8988T (cell line): Measurements from ENCODE around the gene VPS35L.

Source experiments
- DNase-seq: peaks from one replicate; pipeline ENCODE4 v3.0.0; 2011

VPS35L gene

GRCh38 chr16:19599968-19600716 is 44.6 kb downstream of the VPS35L start:
- no peak for DNase-seq

DNA sequence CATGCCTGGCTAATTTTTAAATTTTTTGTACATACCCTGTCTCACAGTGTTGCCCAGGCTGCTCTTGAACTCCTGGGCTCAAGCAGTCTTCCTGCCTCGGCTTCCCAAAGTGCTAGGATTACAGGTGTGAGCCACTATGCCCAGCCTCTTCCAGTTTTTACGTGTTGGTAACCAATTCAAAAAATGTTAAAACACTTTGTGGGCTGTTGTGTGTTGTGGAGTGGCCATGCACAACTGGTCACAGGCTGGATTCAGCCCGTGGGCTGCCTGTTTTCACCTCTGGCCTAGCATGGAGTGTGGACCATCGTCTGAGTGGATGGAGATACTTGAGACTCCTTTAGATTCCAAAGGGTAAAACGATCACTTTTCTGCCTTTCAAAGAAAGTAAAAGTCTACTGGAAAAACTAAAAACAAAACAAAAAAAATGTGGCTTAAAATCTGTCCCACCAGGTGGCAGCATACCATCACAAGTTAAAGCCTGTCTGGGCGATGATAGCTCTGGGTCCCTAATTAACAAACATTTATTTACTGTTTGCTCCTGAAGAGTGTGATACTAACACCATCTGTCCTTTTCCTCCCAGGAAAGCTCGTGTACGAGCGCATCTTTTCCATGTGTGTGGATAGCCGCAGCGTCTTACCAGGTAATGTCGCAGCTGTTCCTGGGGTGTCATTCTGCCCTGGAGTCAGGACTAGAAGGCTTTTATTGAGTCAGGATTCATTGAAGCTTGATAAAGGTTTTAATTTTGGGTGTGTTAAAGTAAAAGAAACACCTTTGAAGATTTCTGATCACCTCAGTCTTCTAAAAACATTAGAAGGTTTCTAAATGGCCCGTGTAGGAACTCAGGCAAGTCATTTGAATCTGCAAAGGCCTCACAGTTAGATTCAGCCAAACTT is 45.8 kb downstream of the VPS35L start:
- no peak for DNase-seq

- DNase-seq, result no peak
Measured at GRCh38 chr16:19604911-19605310, 49.4 kb downstream of the VPS35L start.

DNA sequence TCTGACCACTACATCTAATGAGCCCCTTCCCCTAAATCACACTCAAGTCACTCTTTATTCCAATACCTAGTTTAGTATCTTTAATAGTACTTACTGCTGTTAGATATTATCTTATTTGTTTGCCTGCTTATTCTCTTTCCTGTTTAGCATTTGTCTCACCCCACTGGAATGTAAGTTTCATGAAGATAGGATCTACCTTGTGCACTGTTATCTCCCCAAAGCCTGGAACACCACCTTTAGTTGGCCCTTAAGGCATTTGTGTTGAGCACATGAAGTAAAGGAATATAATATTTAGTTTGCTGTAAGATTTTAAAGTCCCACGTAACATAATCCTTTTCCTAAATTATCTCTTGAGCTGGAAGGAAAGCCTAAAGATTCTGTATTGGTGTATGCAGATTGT is 50.2 kb downstream of the VPS35L start:
- DNase-seq, result no peak

DNA sequence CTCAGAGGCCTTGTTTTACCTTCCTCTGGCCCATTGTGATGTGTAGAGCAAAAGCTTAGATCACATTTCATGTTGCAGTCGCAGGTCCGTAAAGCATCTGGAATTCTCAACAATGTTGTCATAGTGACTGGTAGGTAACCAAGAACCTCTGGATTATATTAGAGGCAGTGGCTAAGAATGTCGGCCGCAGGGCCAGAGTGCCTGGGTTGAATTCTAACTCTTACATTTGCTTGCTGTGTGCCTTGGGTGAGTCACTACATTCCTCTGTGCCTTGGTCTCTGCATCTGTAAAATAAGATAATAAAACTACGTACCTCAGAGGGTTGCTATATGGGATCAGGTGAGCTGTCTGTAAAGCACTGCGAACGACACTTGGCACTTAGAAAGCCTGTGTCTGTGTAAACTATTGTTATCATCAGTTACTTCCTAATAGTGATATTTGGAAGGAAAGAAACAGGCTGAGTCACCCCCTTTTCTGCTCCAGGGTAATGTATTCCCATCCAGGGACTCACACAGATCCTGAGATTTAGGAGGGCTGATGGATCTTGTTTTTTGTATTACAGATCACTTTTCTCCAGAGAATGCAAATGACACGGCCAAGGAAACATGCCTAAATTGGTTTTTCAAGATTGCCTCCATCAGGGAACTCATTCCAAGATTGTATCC is 52.2 kb downstream of the VPS35L start:
- DNase-seq, result no peak

DNA sequence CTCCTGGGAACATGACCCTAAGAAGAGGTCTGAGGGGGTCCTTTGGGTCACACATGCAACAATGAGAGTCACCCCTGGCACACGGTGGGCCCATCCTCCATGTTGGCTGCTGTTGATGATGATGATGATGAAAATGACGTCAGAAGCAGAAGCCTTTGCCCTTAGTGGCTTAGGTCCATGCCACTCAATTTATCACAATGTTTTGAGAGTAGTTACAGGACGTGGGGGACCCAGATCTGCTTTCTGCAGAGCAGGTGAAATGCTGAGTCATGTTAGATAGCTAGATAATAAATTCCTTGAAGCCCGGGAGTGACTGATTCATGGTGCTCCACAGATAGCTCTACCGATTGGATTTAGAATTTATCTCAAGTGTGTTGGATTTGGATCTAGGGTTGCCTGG is 53.9 kb downstream of the VPS35L start:
- no peak for DNase-seq

GRCh38 chr16:19610200-19610599 is 54.7 kb downstream of the VPS35L start:
- no peak for DNase-seq

- DNase-seq, result no peak
Measured at GRCh38 chr16:19613834-19614233, 58.3 kb downstream of the VPS35L start.

DNA sequence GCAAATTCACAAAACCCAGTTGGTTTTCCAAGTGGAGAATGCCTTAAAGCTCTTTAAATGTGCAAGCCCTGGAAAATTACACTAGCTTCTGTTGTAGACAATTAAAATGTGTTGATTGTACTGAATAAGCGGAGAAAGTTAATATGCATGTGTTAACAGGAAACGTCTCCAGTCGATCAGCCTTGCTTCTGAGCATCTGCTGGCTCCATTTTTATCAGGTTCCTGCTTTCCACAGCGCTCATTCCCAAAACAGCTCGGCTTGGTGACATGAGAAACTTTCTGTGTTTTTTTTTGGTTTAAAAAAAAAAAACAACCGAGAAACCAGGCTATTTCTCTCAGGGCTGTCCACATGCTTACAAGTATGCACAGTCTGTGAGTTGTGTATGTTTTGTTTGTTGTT is 60.7 kb downstream of the VPS35L start:
- DNase-seq, result no peak

GRCh38 chr16:19618876-19619275 is 63.4 kb downstream of the VPS35L start:
- DNase-seq, result no peak

DNA sequence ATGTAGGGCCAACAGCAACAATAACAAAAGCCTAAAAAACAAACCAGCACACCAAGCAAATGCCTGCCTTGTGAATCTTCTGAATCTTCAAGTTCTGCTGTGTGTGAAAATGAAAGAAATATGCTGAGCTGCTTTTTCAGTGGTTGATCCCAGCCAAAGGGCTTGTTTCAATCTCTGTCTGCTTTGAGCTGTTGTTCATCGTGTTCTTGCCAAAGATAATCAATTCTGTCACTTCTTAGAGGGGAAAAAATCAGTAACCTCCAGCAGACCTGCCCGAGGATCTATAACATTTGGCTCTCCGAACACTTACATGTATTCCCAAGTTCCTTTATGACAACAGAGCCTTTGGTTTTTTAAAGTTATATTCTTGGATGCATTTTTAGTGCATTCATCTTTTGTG is 65.9 kb downstream of the VPS35L start:
- no peak for DNase-seq

GRCh38 chr16:19625039-19625438 is 69.5 kb downstream of the VPS35L start:
- DNase-seq, result no peak

GRCh38 chr16:19636436-19637267 is 81.1 kb downstream of the VPS35L start:
- DNase-seq, result no peak

GRCh38 chr16:19639986-19640421 is 84.5 kb downstream of the VPS35L start:
- no peak for DNase-seq

DNA sequence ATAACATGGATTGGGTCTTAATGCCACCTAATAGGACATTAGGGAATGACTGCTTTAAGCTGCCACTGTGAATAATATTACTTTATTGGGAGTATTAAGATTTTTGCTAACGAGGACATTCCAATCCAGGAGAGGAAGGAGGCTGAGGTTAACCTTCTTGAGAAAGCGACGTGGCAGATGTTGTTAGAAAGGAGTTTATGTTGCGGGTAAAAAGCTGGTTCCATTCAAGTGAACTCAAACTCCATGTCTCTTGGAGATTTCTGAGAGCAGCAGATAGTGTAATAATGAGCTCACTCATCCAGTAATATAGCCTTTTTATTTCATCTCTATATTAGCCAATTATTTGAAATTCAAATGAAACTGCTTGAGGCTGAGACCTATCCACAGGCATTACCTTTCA is 87.0 kb downstream of the VPS35L start:
- DNase-seq, result no peak

- no peak for DNase-seq
Measured at GRCh38 chr16:19644877-19645276, 89.4 kb downstream of the VPS35L start.

DNA sequence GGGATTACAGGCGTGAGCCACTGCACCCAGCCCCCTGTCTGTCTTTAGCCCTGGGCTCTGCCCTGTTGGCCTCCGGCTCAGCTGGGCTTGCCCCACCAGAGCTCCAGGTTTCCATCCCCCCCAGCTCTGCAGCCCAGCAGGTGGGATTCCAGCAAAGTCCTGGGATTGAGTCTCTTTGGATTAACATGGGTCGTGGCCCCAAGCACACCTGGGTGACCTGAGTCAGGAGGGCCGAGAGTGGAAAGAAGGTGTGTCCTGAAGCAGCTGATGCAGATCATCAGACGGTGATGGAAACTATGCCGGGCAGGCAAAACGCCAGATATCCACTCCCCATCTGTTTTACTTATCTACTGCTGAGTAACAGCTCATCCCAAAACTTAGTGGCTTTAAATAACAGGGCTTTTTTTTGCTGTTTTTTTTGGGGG is 90.1 kb downstream of the VPS35L start:
- no peak for DNase-seq

DNA sequence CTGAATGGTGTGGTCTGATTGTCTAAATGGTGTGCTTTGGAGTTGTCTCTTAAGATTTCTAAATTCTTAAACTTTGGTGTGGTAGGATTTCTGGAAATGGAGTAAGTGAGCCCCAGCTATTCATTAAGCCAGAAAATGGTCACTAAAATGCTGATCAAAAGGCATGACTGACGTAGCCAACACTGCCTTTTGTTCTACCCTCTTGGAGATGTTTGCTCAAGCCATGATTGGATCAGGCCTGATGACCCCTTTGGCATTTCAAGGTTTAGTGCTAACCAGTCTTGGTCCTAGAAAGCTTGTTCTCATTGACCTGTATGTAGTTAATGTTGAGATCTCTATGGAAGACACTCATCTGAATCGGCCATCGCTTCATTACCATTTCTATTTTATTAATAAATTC is 94.5 kb downstream of the VPS35L start:
- no peak for DNase-seq

DNA sequence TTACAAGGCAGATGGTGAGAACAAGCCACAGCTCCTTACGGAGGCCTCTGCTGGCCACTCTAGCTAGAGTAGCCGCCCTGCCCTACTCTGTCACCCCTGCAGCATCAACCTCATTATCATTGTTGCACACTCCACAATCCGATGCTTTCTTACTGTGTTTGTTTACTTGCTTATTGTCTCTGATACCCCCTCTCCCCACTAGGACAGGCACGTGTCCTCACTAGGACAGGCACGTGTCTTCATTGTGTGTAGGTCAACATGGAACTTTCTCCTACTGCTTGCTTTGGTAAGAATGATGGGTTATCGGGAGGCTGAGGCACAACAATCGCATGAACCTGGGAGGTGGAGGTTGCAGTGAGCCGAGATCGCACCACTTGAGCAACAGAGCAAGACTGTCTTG is 98.6 kb downstream of the VPS35L start:
- DNase-seq, result no peak

DNA sequence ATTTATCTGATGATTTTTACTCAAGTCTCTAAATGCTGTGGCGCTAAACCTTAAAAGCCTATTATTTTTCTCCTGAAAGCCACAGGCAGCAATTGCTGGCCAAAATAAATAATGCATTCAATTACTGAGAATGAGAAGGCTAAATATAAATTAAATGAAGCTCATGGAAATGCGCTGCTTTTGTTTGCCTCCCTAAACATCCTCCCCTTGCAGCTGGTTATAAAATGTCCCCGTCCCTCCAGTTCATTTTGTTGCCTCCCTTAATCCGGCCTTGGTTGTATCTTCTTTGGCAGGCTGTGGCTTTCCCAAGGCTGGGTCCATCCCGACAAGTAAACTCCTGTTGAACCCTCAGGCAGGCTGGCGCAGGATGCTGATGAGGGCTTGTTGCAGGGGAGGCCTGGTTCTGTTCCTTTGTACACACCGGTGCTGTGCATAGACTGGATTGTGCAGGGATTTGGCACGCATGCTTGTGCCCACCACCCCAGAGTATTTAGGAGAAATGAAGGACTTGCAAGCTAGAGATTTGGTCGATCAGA is 99.8 kb downstream of the VPS35L start:
- DNase-seq, result no peak

DNA sequence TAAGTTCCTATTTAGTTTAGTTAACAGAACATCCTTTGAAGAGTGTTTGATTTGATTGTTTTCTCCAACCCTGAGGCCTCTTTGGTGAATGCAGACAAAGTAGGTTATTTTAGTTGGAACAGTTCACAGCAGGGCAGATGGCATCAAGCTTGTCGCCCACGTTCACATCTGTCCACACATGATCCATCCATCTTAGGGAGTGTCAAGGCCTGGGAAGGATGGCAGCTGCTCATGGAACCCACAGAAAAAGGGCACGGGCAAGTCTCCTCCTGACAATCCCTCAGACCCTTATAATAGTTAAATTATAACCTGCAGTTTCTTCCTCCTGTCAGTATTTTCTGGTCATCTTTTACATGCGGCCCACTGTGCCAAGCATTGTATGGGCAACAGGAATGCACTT is 102.3 kb downstream of the VPS35L start:
- DNase-seq, result no peak

GRCh38 chr16:19659554-19659953 is 104.1 kb downstream of the VPS35L start:
- DNase-seq, result no peak
